ENCODE measurements around the gene NBPF14.
"Not testable (repeated sequence)": the region's sequence is repeated elsewhere in the genome, so short reads cannot be mapped to it uniquely, and the experiment has no call there.

The NBPF14 gene, protein sequence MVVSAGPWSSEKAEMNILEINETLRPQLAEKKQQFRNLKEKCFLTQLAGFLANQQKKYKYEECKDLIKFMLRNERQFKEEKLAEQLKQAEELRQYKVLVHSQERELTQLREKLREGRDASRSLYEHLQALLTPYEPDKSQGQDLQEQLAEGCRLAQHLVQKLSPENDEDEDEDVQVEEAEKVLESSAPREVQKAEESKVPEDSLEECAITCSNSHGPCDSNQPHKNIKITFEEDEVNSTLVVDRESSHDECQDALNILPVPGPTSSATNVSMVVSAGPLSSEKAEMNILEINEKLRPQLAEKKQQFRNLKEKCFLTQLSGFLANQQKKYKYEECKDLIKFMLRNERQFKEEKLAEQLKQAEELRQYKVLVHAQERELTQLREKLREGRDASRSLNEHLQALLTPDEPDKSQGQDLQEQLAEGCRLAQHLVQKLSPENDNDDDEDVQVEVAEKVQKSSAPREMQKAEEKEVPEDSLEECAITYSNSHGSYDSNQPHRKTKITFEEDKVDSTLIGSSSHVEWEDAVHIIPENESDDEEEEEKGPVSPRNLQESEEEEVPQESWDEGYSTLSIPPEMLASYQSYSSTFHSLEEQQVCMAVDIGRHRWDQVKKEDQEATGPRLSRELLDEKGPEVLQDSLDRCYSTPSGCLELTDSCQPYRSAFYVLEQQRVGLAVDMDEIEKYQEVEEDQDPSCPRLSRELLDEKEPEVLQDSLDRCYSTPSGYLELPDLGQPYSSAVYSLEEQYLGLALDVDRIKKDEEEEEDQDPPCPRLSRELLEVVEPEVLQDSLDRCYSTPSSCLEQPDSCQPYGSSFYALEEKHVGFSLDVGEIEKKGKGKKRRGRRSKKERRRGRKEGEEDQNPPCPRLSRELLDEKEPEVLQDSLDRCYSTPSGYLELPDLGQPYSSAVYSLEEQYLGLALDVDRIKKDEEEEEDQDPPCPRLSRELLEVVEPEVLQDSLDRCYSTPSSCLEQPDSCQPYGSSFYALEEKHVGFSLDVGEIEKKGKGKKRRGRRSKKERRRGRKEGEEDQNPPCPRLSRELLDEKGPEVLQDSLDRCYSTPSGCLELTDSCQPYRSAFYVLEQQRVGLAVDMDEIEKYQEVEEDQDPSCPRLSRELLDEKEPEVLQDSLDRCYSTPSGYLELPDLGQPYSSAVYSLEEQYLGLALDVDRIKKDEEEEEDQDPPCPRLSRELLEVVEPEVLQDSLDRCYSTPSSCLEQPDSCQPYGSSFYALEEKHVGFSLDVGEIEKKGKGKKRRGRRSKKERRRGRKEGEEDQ (N-terminal part only)

DNA sequence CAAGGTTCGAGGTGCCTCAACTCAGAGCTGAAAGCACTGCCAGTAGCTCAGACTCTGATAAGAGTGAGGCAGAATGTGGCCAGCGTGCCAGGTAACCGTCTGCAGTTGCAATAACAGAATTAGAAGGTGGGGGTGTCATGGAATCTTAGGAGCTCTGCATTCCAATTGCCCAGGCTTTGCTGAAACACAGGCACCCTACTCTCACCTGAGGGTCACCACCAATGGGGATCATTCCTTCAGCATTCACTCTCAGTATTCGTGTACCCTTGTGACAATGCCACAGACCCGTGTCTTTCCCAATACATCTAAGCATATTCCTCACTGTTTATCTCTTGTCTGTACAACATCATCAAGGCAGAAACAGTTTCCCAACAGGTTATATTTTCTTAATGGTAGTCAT, at the start of gene NBPF14:
Gene NBPF14 (minus strand): TSS at position 101 of the 400 bp plus-strand sequence. CDS start 294 bp downstream, outside the sequence.
- DNase-seq (ENCODE audit: low spot score): not testable (repeated sequence)

DNA sequence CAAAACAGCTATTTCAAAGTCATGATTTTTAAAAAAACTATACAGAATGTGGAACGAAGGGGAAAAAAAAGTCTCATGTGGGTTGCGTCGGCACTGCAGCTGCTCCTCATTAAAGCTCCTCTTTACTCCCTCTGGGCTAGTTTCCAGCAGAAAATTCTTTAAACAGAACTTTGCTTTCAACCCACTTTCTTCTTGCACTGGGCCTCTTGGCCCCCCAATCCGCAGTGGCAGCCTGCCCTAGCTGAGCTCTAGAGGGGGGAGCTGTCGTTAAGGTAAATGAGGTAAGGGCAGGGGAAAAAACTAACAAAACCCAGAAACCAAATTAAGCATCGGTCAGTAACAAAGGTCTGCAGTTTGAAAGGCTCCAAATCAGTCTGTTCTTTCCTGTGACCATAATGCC, 29.6 kb upstream of the NBPF14 start:
- DNase-seq (ENCODE audit: low spot score): not testable (repeated sequence)

DNA sequence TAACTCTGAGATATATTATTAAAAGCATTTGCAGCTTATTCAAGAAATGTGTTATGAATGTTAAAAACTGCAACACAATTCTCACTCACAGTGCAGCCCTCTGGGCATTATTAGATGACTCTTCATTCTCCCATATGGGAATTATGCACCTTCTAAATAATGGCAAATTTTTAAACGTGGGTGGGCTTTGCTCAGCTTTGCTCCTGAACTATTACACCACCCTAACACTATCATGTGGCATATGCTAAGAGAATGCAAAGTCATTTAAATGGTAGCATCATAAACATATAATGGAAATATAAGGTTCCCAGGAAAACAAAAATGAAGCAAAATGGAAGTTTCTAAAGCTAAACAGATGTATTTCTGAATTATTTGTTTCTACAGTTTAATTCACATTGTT, 22.4 kb upstream of the NBPF14 start:
- not testable (repeated sequence) for DNase-seq (ENCODE audit: low spot score)

DNA sequence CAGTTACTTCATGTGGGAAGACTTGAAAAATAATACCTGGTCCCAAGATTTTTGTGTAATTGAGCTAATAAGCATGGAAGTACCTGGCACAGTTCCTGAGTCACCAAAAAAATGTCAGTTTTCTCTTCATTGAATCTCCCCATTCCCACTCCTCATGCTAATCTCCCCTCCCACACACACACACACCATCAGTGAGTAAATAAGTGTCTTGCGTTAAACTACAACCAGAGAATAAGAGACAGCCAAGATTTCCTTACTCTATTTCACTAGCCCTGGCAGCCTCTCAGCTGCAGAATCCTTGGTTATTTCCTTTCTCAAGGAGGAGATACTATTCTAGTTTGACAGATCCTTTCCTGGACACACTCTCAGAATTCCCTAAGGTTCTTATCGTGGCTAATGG, 9.5 kb upstream of the NBPF14 start:
- DNase-seq (ENCODE audit: low spot score): not testable (repeated sequence)

DNA sequence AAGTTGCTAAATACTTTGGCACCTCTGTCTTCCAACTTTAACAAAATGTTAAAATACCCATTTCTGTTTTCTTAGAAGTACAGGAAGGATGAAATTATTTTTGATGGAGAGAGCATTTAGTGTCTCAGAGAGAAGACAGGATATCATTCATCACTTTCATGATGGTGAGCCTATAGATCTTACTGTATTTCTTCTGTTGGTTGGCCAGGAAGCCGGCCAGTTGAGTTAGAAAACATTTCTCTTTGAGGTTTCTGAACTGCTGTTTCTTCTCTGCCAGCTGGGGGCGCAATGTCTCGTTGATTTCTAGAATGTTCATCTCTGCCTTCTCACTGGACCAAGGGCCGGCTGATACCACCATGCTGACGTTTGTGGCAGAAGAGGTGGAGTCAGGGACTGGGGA, 451 bp downstream of the NBPF14 start:
- not testable (repeated sequence) for DNase-seq (ENCODE audit: low spot score)

DNA sequence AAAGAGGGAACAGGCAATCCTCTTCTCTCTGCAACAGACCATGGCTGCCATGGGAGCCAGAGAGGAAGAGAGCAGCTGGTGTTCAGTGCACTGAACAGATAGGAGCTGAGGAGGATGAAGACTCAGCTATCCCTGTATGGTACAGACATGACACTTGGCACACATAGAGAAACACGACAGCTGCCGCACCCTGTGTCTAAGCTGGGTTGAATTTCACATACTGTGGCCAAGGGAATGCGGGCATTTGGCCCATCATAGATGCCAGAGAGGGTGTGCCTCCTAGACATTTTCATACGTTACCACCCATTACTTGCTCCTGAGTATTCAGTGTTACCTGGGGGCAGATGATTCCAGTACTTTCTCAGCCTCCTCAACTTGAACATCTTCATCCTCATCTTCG, 4.7 kb downstream of the NBPF14 start:
- DNase-seq (ENCODE audit: low spot score): not testable (repeated sequence)

DNA sequence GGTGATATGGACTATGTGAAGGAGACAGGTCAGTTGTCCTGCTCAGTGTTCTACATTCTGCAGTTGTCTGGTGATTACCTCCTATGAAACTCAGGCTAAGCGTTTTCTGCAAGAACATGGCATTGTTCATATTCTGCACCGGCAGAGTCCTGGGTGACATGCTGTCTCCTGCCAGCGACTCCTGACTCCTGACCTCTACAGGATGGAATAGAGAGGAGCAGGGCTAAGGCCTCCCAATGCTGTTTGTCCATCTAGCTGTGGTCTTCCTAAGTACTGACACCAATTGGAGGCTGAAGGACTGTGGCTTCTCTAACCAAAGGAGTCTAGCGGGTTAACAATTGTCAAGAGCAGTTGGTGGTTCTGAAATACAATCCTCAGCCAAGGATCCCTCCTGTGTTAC, 63.7 kb downstream of the NBPF14 start:
- not testable (repeated sequence) for DNase-seq (ENCODE audit: low spot score)

DNA sequence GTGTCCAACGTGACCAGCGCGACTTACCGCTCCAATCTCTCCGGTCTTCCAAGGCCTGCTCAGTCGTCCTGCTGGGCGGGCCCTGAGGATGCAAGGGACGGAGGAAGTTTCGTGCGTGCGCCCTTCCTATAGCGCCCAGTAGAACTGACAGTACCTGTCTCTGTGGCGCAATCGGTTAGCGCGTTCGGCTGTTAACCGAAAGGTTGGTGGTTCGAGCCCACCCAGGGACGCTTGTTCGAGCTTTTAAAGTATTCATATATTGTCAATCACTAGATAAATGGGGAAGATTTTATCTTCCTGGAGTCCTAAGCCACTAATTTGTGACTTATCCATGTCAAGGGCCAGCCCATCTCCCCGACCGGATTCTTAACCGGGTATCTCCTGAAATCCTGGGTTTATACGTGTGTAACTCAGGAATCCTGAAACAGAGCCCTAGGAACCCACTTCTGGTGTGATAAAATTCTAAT, 66.7 kb downstream of the NBPF14 start:
- DNase-seq (ENCODE audit: low spot score): not testable (repeated sequence)

DNA sequence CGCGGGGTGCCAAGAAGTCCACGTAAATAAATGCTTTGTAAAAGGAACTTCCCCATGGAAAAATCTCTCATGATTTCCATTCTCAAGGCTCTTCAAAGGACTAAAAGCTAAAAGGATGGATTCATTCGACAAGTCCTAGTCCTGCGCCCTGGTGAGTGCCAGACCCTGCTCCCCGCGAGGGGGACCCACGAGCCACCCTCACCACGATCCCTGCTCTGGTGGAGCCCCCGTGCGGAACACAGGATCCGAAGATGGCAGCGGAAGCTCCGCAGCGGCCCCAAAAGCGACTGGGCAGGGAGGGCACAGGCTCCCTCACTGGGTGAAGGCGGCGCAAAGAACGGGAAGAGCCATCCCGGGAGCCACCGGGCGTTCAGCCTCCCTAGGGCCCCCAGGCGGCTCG, 67.2 kb downstream of the NBPF14 start:
- DNase-seq (ENCODE audit: low spot score): not testable (repeated sequence)

DNA sequence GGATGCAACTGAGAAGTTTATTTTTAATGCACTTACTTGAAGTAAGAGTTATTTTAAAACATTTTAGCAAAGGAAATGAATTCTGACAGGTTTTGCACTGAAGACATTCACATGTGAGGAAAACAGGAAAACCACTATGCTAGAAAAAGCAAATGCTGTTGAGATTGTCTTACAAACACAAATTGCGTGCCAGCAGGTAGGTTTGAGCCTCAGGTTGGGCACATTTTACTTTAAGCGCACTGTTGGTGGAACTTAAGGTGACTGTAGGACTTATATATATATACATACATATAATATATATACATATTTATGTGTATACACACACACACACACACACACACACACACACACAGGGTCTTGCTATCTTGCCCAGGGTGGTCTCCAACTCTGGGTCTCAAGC, 69.2 kb downstream of the NBPF14 start:
- DNase-seq (ENCODE audit: low spot score): not testable (repeated sequence)

DNA sequence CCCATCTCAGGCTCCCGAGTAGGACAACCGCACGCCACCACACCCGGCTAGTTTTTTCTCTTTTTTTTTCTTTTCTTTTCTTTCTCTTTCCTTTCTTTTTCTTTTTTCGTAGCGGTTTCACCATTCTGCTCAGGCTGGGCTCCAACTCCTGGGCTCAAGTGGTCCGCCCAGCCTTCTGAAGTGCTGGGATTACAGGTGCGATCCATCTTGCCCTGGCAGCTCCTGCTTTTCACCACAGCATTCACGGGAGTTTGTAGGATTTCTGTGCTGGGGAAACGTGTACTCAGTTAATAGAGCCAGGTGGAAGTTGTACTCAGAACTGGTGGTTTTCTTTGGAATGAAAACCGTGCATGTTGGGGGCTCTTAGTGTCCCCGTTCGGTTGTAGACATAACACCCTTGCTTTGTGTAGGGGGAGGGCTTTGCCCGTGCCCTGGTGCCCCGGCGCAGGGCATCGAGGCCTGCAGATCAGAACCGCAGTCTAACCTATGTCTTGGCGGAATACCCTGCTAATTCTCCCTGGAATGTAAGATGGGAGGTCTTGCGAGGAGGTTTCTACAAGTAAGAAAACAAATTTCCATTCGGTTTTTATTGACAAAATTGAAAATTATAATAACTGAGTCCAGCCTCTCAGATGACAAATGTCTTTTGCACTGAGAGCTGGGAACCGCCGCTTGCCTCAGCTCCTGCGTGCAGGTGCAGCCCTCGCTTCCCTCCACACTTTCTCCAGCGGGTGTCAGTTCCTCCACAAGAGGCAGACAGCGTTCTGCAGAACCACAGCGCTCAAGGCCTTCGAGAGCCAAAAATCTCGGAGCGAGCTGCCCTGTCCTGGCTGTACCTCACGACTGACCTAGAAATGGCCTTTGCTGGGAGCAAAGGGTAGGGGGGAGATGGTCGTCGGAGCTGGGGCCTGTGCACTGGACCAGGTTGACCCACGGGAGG, 72.3 kb downstream of the NBPF14 start:
- not testable (repeated sequence) for DNase-seq (ENCODE audit: low spot score)

DNA sequence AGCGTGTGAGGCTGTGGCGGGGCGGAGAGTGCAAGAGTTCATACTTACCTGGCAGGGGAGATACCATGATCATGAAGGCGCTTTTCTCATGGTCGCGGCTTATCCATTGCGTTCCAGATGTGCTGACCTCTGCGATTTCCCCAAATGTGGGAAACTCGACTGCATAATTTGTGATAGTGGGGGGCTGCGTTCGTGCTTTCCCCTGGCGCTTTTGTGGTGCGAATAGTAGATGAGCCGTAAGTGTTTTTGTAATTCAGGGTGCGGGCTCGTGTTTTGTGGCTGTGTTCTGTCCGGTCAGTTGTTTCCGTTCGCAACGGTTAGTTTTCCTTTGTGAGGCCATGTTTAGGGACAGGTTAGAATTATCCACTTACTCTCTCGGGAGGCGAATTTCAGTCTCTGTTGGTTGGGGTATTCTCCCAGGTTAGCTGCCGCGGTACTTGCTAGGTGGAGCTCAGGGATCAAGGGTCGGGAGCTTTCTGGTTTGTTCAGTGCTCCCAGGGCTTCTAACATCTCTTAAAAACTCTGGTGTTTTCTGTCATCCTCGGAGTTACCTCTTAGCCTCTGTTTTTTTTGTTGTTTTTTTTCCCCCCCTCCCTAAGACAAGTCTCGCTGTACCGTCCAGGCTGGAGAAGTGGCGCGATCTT, 73.1 kb downstream of the NBPF14 start:
- DNase-seq (ENCODE audit: low spot score): peak; percentile 47

DNA sequence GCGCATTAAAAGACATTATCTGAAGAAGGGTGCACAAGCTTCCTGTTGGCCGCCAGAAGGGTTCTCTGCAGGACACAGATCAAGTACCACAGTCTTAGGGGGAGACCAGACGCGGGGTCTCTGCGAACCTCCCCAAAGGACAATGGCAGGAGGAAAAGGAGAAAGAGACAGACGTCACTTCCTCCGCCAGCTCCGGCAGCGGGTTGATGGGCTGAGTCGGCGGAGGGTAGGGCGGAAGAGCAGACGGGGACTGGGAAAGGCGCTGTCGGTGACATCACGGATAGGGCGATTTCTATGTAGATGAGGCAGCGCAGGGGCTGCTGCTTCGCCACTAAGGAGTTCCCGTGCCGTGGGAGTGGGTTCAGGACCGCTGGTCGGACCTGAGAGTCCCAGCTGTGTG, 73.7 kb downstream of the NBPF14 start:
- DNase-seq (ENCODE audit: low spot score): not testable (repeated sequence)

DNA sequence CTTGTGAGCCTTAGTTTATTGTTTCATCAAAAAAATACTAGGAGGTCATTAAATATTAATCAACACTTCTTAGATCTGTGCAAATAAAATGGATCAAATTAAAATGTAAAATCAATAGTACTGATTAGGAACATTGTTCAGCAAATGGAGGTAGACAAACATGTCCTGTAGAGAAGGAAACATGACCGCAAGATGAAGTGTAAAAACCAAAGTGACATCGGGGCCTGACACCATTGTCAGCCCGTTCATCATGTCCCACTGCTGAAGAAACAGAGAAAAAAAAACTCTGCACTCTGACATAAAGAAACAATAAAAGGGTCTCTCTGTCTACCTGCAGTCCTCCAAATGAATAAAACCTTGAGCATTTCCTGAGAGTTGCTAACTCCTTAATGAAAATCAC, 81.5 kb downstream of the NBPF14 start:
- not testable (repeated sequence) for DNase-seq (ENCODE audit: low spot score)

DNA sequence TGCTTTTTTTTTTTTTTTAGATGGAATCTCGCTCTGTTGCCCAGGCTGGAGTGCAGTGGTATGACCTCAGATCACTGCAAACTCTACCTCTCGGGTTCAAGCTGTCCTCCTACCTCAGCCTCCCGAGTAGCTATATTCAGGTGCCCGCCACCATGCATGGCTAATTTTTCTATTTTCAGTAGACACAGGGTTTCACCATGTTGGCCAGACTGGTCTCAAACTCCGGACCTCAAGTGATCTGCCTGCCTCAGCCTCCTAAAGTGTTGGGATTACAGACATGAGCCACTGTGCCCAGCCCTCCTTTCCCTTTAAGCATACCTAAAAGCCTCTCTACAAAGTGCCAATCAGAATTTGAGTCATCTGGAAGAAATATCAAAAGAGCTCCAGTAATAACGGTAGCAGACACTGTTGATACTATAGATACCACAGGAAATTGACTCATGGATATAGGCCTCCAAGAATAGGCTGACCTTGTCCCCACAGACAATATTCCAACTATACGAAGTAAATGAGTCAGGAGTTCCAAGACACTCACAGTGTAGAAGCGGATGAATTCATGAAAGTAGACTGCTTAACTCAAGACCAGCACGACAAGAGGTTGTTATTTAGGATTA, 83.1 kb downstream of the NBPF14 start:
- DNase-seq (ENCODE audit: low spot score): not testable (repeated sequence)

DNA sequence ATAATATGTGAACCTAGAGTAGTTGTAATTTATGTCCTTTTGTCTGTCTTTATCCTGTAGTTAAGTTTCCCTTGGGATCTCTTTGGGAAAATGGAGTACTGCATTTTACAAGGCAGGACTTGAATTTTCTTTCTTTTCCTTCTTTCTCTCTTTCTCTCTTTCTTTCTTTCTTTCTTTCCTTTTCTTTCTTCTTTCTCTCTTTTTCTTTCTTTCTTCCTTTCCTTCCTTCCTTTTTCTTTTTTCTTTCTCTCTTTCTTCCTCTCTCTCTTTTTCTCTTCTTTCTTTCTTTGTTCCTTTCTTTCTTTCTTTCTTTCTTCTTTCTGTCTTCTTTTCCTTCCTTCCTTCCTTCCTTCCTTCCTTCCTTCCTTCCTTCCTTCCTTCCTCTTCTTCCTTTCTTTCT, 101.9 kb downstream of the NBPF14 start:
- DNase-seq (ENCODE audit: low spot score): not testable (repeated sequence)

DNA sequence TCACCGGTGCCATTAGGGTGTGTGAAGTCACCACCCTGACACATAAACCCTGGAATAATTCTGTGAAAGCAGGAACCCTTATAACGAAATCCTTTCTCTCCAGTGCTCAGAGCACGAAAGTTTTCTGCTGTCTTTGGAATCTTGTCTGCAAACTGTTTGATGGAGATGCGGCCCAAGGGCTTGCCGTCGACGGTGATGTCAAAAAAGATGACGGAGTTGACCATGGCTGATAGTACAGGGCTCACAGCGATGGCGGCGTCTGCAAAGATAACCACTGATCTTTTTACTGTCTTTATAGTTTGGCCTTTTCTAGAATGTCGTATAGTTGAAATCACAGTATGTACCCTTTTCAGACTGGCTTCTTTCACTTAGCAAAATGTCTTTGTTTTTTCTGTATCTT, 112.8 kb downstream of the NBPF14 start, which contains the start of gene PPIAL4G:
Gene PPIAL4G (minus strand): TSS at position 274 of the 400 bp plus-strand sequence. CDS start 50 bp downstream, at position 224.
- not testable (repeated sequence) for DNase-seq (ENCODE audit: low spot score)
